ENCODE results near the gene DCST2.

DCST2 gene

DNA sequence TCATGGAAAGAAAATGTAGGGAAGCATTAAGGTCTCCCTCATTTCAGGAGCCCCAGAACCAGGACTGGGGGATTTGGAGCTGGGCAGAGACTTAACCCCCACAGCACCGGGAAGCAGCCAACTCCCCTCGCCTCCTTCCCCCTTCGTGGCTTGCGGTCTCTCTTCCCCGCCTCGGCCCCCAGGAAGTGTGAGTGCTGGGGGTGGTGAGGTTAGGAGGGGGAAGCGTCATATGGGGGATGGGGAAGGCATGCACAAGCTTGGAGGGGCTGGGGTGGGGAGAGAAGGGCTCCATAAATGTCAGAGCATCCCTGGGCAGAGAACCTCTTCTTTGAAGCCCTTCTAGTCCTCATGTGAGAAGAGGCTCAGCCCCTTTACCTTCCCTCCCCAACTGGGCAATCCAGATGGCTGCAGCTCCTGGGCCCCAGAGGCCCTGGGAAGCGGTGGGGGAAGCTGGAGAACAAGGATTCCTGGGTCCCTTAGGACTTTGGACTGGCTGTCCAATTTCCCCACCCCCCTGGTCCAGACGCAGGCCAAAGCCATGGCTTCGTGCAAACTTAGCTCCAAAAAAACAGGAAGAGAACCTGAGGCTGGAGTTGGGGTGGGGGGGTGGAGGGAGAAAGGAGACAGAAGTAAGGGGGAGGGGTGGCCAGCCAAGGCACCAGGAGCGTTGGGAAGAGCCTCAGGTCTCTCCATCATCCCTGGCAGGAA is 23.2 kb downstream of the DCST2 start:
- Histone ChIP-seq H2BK5ac (ENCODE audit: low read length) (peak overlapping the region; percentile 91), H3K4me2 (ENCODE audit: insufficient read depth, low read length, poor library complexity, severe bottlenecking) (no peak overlapping the region), H3K27ac (replicated peaks; ENCODE audit: low read length) (no peak overlapping the region), H3K27me3 (ENCODE audit: control insufficient read depth in 3 of 3, insufficient read depth in 3 of 3, low read depth in 1 of 3, low read length in 3 of 3) (no peaks in the 10 kb centered on the region), H3K4me1 (ENCODE audit: control insufficient read depth in 2 of 2, insufficient read depth in 1 of 2, low read depth in 1 of 2, low read length in 2 of 2) (peaks cover 14 to 29% of the 10 kb centered on the region in 2 donors), H2AK5ac (ENCODE audit: low read depth, low read length) (peak overlapping the region; percentile 86), H4K8ac (ENCODE audit: low read depth, low read length) (no peak overlapping the region), H3K36me3 (replicated peaks in 1 of 2; ENCODE audit: control insufficient read depth in 2 of 2, insufficient read depth in 2 of 2, low read length in 2 of 2) (peaks cover 0 to 2% of the 10 kb centered on the region in 2 donors), H2BK12ac (ENCODE audit: low read length) (peak overlapping the region; percentile 69), H4K91ac (ENCODE audit: low read depth, low read length, poor library complexity) (no peak overlapping the region), H3K23ac (ENCODE audit: low read depth, low read length, poor library complexity) (no peak overlapping the region), H3K9me3 (replicated peaks in 1 of 2; ENCODE audit: control insufficient read depth in 2 of 2, insufficient read depth in 1 of 2, low read depth in 1 of 2, low read length in 2 of 2) (no peaks in the 10 kb centered on the region), H3K14ac (ENCODE audit: low read length) (no peak overlapping the region), H3K79me1 (ENCODE audit: low read depth, low read length) (peaks cover 4% of the 10 kb centered on the region), H2BK120ac (ENCODE audit: low read depth, low read length) (peak overlapping the region; percentile 12), H3K18ac (ENCODE audit: low read length) (no peak overlapping the region), H3K4ac (ENCODE audit: low read length) (no peak overlapping the region), H2BK15ac (ENCODE audit: low read length) (peak overlapping the region; percentile 74), H2AFZ (ENCODE audit: low read length) (no peak overlapping the region), H3K9ac (ENCODE audit: low read depth, low read length, poor library complexity) (no peak overlapping the region), H3K4me3 (ENCODE audit: low read length in 2 of 2) (no peak overlapping the region)
- no CpG with 5 or more reads among the region's 11 CpGs for WGBS, 2 donors (ENCODE audit: extremely low coverage in 2 of 2, insufficient read length in 2 of 2, insufficient replicate concordance in 1 of 2)
- no peak for DNase-seq (ENCODE audit: low spot score)

DNA sequence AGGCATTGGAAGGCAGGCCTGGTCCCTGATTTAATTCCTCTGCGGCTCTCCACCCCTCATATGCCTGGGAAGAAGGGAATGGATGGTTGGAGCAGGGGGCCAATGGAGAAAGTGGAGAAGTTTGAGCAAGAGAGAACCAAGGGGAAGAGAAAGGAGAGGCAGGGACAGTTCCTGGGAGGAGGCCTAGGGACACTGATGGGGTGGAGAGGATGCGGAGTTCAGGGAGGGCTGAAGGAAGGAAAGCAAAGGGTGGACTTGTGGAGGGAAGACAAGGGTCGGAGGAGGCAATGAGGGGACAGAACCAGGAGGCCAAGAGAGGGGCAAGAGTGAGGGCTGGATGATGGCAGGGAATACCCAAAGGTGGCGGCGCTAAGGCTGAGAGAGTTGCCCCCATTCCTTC is 23.8 kb downstream of the DCST2 start:
- no peak overlapping the region for H3K14ac ChIP-seq (ENCODE audit: low read length)
- H3K4me1 ChIP-seq (ENCODE audit: control insufficient read depth in 2 of 2, insufficient read depth in 1 of 2, low read depth in 1 of 2, low read length in 2 of 2) = peaks cover 14 to 31% of the 10 kb centered on the region in 2 donors
- no peak overlapping the region for H4K91ac ChIP-seq (ENCODE audit: low read depth, low read length, poor library complexity)
- H3K4me2 ChIP-seq (ENCODE audit: insufficient read depth, low read length, poor library complexity, severe bottlenecking) = no peak overlapping the region
- H3K27ac ChIP-seq (replicated peaks; ENCODE audit: low read length) = no peak overlapping the region
- H2BK5ac ChIP-seq (ENCODE audit: low read length) = no peak overlapping the region
- H3K36me3 ChIP-seq (replicated peaks in 1 of 2; ENCODE audit: control insufficient read depth in 2 of 2, insufficient read depth in 2 of 2, low read length in 2 of 2) = peaks cover 0 to 2% of the 10 kb centered on the region in 2 donors
- H3K9me3 ChIP-seq (replicated peaks in 1 of 2; ENCODE audit: control insufficient read depth in 2 of 2, insufficient read depth in 1 of 2, low read depth in 1 of 2, low read length in 2 of 2) = no peaks in the 10 kb centered on the region
- H4K8ac ChIP-seq (ENCODE audit: low read depth, low read length) = no peak overlapping the region
- H3K79me1 ChIP-seq (ENCODE audit: low read depth, low read length) = peaks cover 4% of the 10 kb centered on the region
- peak overlapping the region; percentile 86 for H2AK5ac ChIP-seq (ENCODE audit: low read depth, low read length)
- no peak overlapping the region for H3K9ac ChIP-seq (ENCODE audit: low read depth, low read length, poor library complexity)
- H2BK120ac ChIP-seq (ENCODE audit: low read depth, low read length) = peak overlapping the region; percentile 12
- no peak overlapping the region for H3K4ac ChIP-seq (ENCODE audit: low read length)
- no peak overlapping the region for H3K23ac ChIP-seq (ENCODE audit: low read depth, low read length, poor library complexity)
- no peak for DNase-seq (ENCODE audit: low spot score)
- H2AFZ ChIP-seq (ENCODE audit: low read length) = no peak overlapping the region
- WGBS, 2 donors (ENCODE audit: extremely low coverage in 2 of 2, insufficient read length in 2 of 2, insufficient replicate concordance in 1 of 2) = no CpG with 5 or more reads among the region's 5 CpGs
- H3K27me3 ChIP-seq (ENCODE audit: control insufficient read depth in 3 of 3, insufficient read depth in 3 of 3, low read depth in 1 of 3, low read length in 3 of 3) = no peaks in the 10 kb centered on the region
- peak overlapping the region; percentile 30 for H2BK15ac ChIP-seq (ENCODE audit: low read length)
- H3K4me3 ChIP-seq (ENCODE audit: low read length in 2 of 2) = no peak overlapping the region
- peak overlapping the region; percentile 69 for H2BK12ac ChIP-seq (ENCODE audit: low read length)
- H3K18ac ChIP-seq (ENCODE audit: low read length) = peak overlapping the region; percentile 7

DNA sequence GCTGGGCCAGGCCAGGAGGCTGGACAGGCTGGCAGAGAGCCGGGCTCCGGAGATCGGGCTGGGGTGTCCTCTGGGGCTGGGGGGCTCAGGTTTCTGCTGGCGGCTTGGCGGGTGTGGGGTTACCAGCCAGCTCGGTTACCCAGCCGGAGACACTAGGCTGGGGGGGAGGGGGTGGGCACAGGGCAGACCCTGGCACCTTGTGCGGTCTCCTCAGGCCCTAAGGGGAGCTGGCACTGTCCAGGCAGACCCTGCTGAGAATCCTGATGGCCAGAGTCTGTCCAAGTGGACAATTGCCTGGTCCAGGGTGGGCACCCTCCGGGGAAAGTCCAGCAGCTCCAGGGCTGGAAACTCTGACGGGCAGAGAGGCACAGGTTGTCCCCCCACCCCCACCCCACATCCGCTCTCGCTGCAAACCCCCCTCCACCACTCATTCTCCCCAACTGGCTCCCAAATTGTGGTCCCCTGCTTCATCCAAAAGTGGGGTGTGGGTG is 24.3 kb downstream of the DCST2 start:
- peak overlapping the region; percentile 3 for H3K9ac ChIP-seq (ENCODE audit: low read depth, low read length, poor library complexity)
- peak overlapping the region; percentile 36 for H3K18ac ChIP-seq (ENCODE audit: low read length)
- no peak overlapping the region for H3K14ac ChIP-seq (ENCODE audit: low read length)
- no peak overlapping the region for H4K8ac ChIP-seq (ENCODE audit: low read depth, low read length)
- H3K79me1 ChIP-seq (ENCODE audit: low read depth, low read length) = peaks cover 6% of the 10 kb centered on the region
- H3K27me3 ChIP-seq (ENCODE audit: control insufficient read depth in 3 of 3, insufficient read depth in 3 of 3, low read depth in 1 of 3, low read length in 3 of 3) = no peaks in the 10 kb centered on the region
- H2BK15ac ChIP-seq (ENCODE audit: low read length) = peak overlapping the region; percentile 30
- H4K91ac ChIP-seq (ENCODE audit: low read depth, low read length, poor library complexity) = no peak overlapping the region
- H2BK5ac ChIP-seq (ENCODE audit: low read length) = peak overlapping the region; percentile 55
- WGBS, 2 donors (ENCODE audit: extremely low coverage in 2 of 2, insufficient read length in 2 of 2, insufficient replicate concordance in 1 of 2) = no CpG with 5 or more reads among the region's 12 CpGs
- H3K27ac ChIP-seq (replicated peaks; ENCODE audit: low read length) = peak overlapping the region; percentile 8
- no peak overlapping the region for H3K23ac ChIP-seq (ENCODE audit: low read depth, low read length, poor library complexity)
- peaks cover 17 to 35% of the 10 kb centered on the region in 2 donors for H3K4me1 ChIP-seq (ENCODE audit: control insufficient read depth in 2 of 2, insufficient read depth in 1 of 2, low read depth in 1 of 2, low read length in 2 of 2)
- H2BK12ac ChIP-seq (ENCODE audit: low read length) = peak overlapping the region; percentile 50
- peak overlapping the region; percentile 86 for H2AK5ac ChIP-seq (ENCODE audit: low read depth, low read length)
- no peak overlapping the region for H2AFZ ChIP-seq (ENCODE audit: low read length)
- no peaks in the 10 kb centered on the region for H3K36me3 ChIP-seq (replicated peaks in 1 of 2; ENCODE audit: control insufficient read depth in 2 of 2, insufficient read depth in 2 of 2, low read length in 2 of 2)
- no peak overlapping the region for H3K4ac ChIP-seq (ENCODE audit: low read length)
- no peaks in the 10 kb centered on the region for H3K9me3 ChIP-seq (replicated peaks in 1 of 2; ENCODE audit: control insufficient read depth in 2 of 2, insufficient read depth in 1 of 2, low read depth in 1 of 2, low read length in 2 of 2)
- H3K4me3 ChIP-seq (ENCODE audit: low read length in 2 of 2) = no peak overlapping the region
- no peak overlapping the region for H3K4me2 ChIP-seq (ENCODE audit: insufficient read depth, low read length, poor library complexity, severe bottlenecking)
- H2BK120ac ChIP-seq (ENCODE audit: low read depth, low read length) = no peak overlapping the region
- no peak for DNase-seq (ENCODE audit: low spot score)

DNA sequence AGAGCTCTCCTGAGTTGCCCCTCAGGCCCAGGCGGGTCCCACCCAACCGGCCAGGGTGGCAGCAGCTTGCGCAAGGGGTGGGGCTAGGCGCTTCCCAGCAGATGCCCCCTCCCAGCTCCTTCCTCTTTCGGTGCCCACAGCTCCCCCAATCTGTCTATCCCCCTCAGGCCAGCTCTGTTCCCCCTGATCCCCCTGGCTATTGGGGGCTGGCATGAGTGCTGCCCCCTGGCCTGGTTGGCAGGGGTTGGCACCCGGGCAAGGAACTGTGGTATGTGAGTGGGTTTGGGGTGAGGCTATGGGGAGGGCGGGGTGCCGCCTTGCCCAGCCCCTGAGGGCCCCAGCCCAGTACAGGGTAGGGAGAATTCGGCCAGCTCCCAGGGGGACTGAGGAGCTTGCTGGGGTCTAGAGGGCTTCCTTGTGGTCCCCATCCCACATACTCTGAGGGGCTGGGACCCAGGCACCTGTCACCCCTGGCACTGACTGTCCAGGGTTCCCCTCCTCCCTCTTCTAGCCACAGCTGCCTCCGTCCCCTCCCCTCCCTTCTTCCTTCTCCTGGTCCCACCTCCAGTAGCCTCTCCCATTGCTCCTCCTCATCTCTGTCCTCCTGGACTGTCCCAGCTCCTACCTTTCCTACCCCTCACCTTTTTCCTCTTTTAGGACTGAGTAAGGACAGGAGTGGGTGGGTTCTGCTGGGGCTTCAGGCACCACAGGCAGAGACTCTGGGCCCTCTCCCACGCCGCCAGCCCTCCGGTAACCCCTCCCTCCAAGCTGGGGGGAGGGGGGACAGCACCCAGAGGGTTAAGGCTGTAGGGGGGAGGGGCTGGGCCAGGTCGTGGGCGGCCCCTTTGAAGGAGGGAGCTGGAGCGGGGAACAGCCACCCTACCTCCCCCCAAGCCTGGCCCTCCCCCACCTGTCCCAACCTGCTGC is 25.3 kb downstream of the DCST2 start:
- Histone ChIP-seq H4K8ac (ENCODE audit: low read depth, low read length) (no peak overlapping the region), H3K14ac (ENCODE audit: low read length) (no peak overlapping the region), H3K4me2 (ENCODE audit: insufficient read depth, low read length, poor library complexity, severe bottlenecking) (no peak overlapping the region), H2BK15ac (ENCODE audit: low read length) (peak overlapping the region; percentile 51), H2BK120ac (ENCODE audit: low read depth, low read length) (no peak overlapping the region), H3K36me3 (replicated peaks in 1 of 2; ENCODE audit: control insufficient read depth in 2 of 2, insufficient read depth in 2 of 2, low read length in 2 of 2) (no peaks in the 10 kb centered on the region), H3K79me1 (ENCODE audit: low read depth, low read length) (peaks cover 12% of the 10 kb centered on the region), H2AK5ac (ENCODE audit: low read depth, low read length) (peak overlapping the region; percentile 86), H3K9ac (ENCODE audit: low read depth, low read length, poor library complexity) (no peak overlapping the region), H3K4ac (ENCODE audit: low read length) (peak overlapping the region; percentile 61), H3K23ac (ENCODE audit: low read depth, low read length, poor library complexity) (no peak overlapping the region), H2AFZ (ENCODE audit: low read length) (no peak overlapping the region), H3K4me1 (ENCODE audit: control insufficient read depth in 2 of 2, insufficient read depth in 1 of 2, low read depth in 1 of 2, low read length in 2 of 2) (peaks cover 21 to 38% of the 10 kb centered on the region in 2 donors), H3K27ac (replicated peaks; ENCODE audit: low read length) (peak overlapping the region; percentile 8), H2BK12ac (ENCODE audit: low read length) (no peak overlapping the region), H3K18ac (ENCODE audit: low read length) (peak overlapping the region; percentile 76), H2BK5ac (ENCODE audit: low read length) (peak overlapping the region; percentile 55), H3K9me3 (replicated peaks in 1 of 2; ENCODE audit: control insufficient read depth in 2 of 2, insufficient read depth in 1 of 2, low read depth in 1 of 2, low read length in 2 of 2) (no peaks in the 10 kb centered on the region), H3K27me3 (ENCODE audit: control insufficient read depth in 3 of 3, insufficient read depth in 3 of 3, low read depth in 1 of 3, low read length in 3 of 3) (no peaks in the 10 kb centered on the region), H4K91ac (ENCODE audit: low read depth, low read length, poor library complexity) (no peak overlapping the region), H3K4me3 (ENCODE audit: low read length in 2 of 2) (no peak overlapping the region)
- no peak for DNase-seq (ENCODE audit: low spot score)
- no CpG with 5 or more reads among the region's 16 CpGs for WGBS, 2 donors (ENCODE audit: extremely low coverage in 2 of 2, insufficient read length in 2 of 2, insufficient replicate concordance in 1 of 2)

Data from neuronal stem cell (in vitro differentiated cells).